K562 (cell line): ENCODE results near the gene GPR162. TPM values are rescaled to one million over a fixed set of nuclear protein-coding genes. Genes with fewer than 3 reads are reported as not detected.
A peak's percentile ranks its signal among the peaks of the same experiment; 100 is the strongest.

ENCODE experiments used
- BHLHE40 ChIP-seq: IDR thresholded peaks from 2 replicates; pipeline ENCODE4 v1.6.1; 2011; ENCODE audit warnings: low read length, improper control_type of control experiment
- BMI1 ChIP-seq: fragments of 150-350 bp; IDR thresholded peaks from 2 replicates; pipeline ENCODE4 v1.6.1; 2014; ENCODE audit warnings: low read length
- CHD1 ChIP-seq: fragments of 200-600 bp; sonication (generic); IDR thresholded peaks from one replicate; pipeline ENCODE4 v1.6.1; 2012; ENCODE audit warnings: mild to moderate bottlenecking, moderate library complexity, low read length, inconsistent platforms
- HSF4 ChIP-seq: fragments of 250-450 bp; sonication (Bioruptor Pico); IDR thresholded peaks from 2 replicates; pipeline ENCODE4 v2.1.2; 2022; ENCODE audit warnings: mild to moderate bottlenecking, moderate library complexity, borderline replicate concordance
- MTA1 ChIP-seq: fragments of 450-650 bp; IDR thresholded peaks from 2 replicates; pipeline ENCODE4 v1.6.1; 2017; ENCODE audit warnings: borderline replicate concordance
- RBBP5 ChIP-seq: fragments of 200-600 bp; sonication (generic); IDR thresholded peaks from 2 replicates; pipeline ENCODE4 v1.6.1; 2012; ENCODE audit warnings: borderline replicate concordance, mild to moderate bottlenecking, low read length, control low read depth, inconsistent platforms; ENCODE audit not compliant: insufficient read depth, poor library complexity, severe bottlenecking
- SRSF9 ChIP-seq: fragments of 200-400 bp; formaldehyde crosslinking; IDR thresholded peaks from 2 replicates; pipeline ENCODE4 v1.6.1; 2017; ENCODE audit warnings: low read depth, low read length, borderline replicate concordance
- SUPT5H ChIP-seq: fragments of 450-650 bp; IDR thresholded peaks from 2 replicates; pipeline ENCODE4 v1.6.1; 2016
- ZC3H4 ChIP-seq: sonication (generic); formaldehyde crosslinking; IDR thresholded peaks from 2 replicates; pipeline ENCODE4 v1.9.0; 2021; ENCODE audit warnings: missing genetic modification reagents, borderline replicate concordance
- polyA plus RNA-seq, 8 experiments: library from polyadenylated mRNA; depleted of rRNA in 4 of 8; stranded (reverse) in 5 of 8; unstranded in 3 of 8; fragments of >200 nt; fragmentation: Nextera tagmentation in 2 of 8; fragmentation: Illumina TruSeq in 1 of 8; extraction: Ambion mirVana in 2 of 8; extraction: Trizol in 1 of 8; gene quantifications; 2 replicates each; pipeline versions ENCODE4 v1.2.1 to v1.2.3, GENCODE V29; 2011 to 2014; ENCODE audit warnings: inconsistent platforms in 1 of 8, missing spikeins in 1 of 8
- total RNA-seq, 7 experiments: library from RNA; depleted of rRNA in 6 of 7; stranded (reverse); fragments of >200 nt in 6 of 7; fragmentation: Illumina TruSeq in 2 of 7; extraction: Trizol in 2 of 7; gene quantifications; 2 replicates each; pipeline versions ENCODE4 v1.2.1 to v1.2.3, GENCODE V29; 2011 to 2021; ENCODE audit warnings: low replicate concordance in 1 of 7
- TF ChIP-seq, protein P1 (sequence below): sonication (generic); formaldehyde crosslinking; IDR thresholded peaks from 2 replicates; pipeline ENCODE4 v1.9.0; 2022; ENCODE audit warnings: mild to moderate bottlenecking, missing genetic modification reagents
- TF ChIP-seq, protein P2 (sequence below): fragments of 250-450 bp; sonication (Bioruptor Pico); IDR thresholded peaks from 2 replicates; pipeline ENCODE4 v1.5.1; 2021; ENCODE audit warnings: mild to moderate bottlenecking
- TF ChIP-seq, protein P3 (sequence below): fragments of 450-650 bp; formaldehyde crosslinking; conservative IDR thresholded peaks from 2 replicates; pipeline ENCODE4 v1.4.0; 2022; ENCODE audit warnings: mild to moderate bottlenecking, missing genetic modification characterization
- TF ChIP-seq, protein P4 (sequence below): fragments of 450-650 bp; formaldehyde crosslinking; IDR thresholded peaks from 2 replicates; pipeline ENCODE4 v1.4.0; 2020; ENCODE audit warnings: mild to moderate bottlenecking
- TF ChIP-seq, protein P5 (sequence below), 2 experiments: fragments of 150-350 bp in 1 of 2; IDR thresholded peaks; 2 replicates each; pipeline ENCODE4 v1.6.1; 2012 to 2016; ENCODE audit warnings: low read depth in 2 of 2, low read length in 2 of 2, mild to moderate bottlenecking in 1 of 2, moderate library complexity in 1 of 2
- TF ChIP-seq, protein P6 (sequence below): fragments of 250-450 bp; sonication (Bioruptor Pico); IDR thresholded peaks from 2 replicates; pipeline ENCODE4 v1.8.0; 2022; ENCODE audit warnings: moderate library complexity, mild to moderate bottlenecking, inconsistent platforms

Gene GPR162
- total and polyA plus RNA-seq, 9 of the 15 experiments (the other 6 are each of a cell fraction or from before 2014, with no cell fraction given) = 0.65 to 1.8 (median 1.1) TPM; not detected in 2

DNA sequence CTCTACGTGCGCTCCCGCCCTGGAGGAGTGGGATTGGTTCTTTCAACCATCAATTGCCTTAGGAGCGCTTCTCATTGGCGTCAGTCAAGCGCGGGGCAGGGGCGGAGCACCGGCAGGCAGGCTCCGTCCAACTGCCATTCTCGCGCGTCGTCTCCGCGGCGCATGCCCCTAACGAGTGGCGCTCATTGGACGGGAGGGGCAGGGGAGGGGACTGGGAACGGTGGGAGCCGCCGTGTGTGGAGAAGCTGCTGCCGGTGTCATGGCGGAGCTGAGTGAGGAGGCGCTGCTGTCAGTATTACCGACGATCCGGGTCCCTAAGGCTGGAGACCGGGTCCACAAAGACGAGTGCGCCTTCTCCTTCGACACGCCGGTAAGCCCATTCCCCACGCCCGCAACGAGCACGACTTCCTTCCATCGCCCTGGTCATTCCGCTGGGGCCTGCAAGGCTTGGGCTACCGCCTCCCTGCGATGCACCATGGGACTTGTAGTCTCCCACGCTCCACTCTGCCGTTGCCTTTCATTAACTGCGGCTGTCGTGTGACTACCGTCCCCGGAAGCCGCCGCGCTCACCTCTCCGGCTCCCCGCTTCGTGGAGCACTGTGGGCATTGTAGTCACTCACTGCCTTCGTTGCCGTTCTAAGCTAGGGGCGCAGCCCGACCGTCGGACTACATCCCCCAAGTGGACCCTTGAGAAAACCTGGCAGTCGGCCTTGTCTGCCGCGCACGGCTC lies 30.5 kb downstream of the GPR162 start, which contains the start of gene USP5 (continued):
- TF ChIP-seq HSF4 (CRISPR knock-in tag) = peak; percentile 69; the same call in 1 of the 2 replicates
- TF ChIP-seq MTA1 = peak; percentile 85; the same call in 1 of the 2 replicates
- TF ChIP-seq ZC3H4 (CRISPR knock-in tag) = no peak
- TF ChIP-seq, protein P1, sequence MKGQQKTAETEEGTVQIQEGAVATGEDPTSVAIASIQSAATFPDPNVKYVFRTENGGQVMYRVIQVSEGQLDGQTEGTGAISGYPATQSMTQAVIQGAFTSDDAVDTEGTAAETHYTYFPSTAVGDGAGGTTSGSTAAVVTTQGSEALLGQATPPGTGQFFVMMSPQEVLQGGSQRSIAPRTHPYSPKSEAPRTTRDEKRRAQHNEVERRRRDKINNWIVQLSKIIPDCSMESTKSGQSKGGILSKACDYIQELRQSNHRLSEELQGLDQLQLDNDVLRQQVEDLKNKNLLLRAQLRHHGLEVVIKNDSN (CRISPR knock-in tag) = peak; percentile 88
- TF ChIP-seq, protein P2, sequence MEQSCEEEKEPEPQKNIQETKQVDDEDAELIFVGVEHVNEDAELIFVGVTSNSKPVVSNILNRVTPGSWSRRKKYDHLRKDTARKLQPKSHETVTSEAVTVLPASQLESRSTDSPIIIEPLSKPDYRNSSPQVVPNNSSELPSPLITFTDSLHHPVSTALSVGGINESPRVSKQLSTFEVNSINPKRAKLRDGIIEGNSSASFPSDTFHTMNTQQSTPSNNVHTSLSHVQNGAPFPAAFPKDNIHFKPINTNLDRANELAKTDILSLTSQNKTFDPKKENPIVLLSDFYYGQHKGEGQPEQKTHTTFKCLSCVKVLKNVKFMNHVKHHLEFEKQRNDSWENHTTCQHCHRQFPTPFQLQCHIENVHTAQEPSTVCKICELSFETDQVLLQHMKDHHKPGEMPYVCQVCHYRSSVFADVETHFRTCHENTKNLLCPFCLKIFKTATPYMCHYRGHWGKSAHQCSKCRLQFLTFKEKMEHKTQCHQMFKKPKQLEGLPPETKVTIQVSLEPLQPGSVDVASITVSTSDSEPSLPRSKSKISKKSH (CRISPR knock-in tag) = no peak
- TF ChIP-seq CHD1 = no peak
- TF ChIP-seq, protein P3, sequence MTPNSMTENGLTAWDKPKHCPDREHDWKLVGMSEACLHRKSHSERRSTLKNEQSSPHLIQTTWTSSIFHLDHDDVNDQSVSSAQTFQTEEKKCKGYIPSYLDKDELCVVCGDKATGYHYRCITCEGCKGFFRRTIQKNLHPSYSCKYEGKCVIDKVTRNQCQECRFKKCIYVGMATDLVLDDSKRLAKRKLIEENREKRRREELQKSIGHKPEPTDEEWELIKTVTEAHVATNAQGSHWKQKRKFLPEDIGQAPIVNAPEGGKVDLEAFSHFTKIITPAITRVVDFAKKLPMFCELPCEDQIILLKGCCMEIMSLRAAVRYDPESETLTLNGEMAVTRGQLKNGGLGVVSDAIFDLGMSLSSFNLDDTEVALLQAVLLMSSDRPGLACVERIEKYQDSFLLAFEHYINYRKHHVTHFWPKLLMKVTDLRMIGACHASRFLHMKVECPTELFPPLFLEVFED (CRISPR knock-in tag) = peak; percentile 80; the same call in 1 of the 2 replicates
- TF ChIP-seq, protein P4, sequence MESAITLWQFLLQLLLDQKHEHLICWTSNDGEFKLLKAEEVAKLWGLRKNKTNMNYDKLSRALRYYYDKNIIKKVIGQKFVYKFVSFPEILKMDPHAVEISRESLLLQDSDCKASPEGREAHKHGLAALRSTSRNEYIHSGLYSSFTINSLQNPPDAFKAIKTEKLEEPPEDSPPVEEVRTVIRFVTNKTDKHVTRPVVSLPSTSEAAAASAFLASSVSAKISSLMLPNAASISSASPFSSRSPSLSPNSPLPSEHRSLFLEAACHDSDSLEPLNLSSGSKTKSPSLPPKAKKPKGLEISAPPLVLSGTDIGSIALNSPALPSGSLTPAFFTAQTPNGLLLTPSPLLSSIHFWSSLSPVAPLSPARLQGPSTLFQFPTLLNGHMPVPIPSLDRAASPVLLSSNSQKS (CRISPR knock-in tag) = no peak
- TF ChIP-seq SUPT5H = peak; percentile 80
- TF ChIP-seq RBBP5 = peak; percentile 68
- TF ChIP-seq, protein P5, sequence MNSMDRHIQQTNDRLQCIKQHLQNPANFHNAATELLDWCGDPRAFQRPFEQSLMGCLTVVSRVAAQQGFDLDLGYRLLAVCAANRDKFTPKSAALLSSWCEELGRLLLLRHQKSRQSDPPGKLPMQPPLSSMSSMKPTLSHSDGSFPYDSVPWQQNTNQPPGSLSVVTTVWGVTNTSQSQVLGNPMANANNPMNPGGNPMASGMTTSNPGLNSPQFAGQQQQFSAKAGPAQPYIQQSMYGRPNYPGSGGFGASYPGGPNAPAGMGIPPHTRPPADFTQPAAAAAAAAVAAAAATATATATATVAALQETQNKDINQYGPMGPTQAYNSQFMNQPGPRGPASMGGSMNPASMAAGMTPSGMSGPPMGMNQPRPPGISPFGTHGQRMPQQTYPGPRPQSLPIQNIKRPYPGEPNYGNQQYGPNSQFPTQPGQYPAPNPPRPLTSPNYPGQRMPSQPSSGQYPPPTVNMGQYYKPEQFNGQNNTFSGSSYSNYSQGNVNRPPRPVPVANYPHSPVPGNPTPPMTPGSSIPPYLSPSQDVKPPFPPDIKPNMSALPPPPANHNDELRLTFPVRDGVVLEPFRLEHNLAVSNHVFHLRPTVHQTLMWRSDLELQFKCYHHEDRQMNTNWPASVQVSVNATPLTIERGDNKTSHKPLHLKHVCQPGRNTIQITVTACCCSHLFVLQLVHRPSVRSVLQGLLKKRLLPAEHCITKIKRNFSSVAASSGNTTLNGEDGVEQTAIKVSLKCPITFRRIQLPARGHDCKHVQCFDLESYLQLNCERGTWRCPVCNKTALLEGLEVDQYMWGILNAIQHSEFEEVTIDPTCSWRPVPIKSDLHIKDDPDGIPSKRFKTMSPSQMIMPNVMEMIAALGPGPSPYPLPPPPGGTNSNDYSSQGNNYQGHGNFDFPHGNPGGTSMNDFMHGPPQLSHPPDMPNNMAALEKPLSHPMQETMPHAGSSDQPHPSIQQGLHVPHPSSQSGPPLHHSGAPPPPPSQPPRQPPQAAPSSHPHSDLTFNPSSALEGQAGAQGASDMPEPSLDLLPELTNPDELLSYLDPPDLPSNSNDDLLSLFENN (IDR thresholded peaks at IDR 0.05; ENCODE audit: low read depth in 2 of 2, low read length in 2 of 2) = no peak
- TF ChIP-seq BHLHE40 = peak; percentile 54; the same call in 1 of the 2 replicates
- TF ChIP-seq, protein P6, sequence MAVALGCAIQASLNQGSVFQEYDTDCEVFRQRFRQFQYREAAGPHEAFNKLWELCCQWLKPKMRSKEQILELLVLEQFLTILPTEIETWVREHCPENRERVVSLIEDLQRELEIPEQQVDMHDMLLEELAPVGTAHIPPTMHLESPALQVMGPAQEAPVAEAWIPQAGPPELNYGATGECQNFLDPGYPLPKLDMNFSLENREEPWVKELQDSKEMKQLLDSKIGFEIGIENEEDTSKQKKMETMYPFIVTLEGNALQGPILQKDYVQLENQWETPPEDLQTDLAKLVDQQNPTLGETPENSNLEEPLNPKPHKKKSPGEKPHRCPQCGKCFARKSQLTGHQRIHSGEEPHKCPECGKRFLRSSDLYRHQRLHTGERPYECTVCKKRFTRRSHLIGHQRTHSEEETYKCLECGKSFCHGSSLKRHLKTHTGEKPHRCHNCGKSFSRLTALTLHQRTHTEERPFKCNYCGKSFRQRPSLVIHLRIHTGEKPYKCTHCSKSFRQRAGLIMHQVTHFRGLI (CRISPR knock-in tag) = 0 out of 2 replicates have a peak, but pooled peaks have one; percentile 48
- no peak for TF ChIP-seq SRSF9
- TF ChIP-seq BMI1 = no peak
